Fibroblast of upper back skin (primary cell): Measurements from ENCODE around the gene TNFAIP1.

ENCODE experiments used
- DNase-seq: peaks from one replicate; pipeline ENCODE4 v3.0.0-alpha.2; 2013

Gene TNFAIP1

DNA sequence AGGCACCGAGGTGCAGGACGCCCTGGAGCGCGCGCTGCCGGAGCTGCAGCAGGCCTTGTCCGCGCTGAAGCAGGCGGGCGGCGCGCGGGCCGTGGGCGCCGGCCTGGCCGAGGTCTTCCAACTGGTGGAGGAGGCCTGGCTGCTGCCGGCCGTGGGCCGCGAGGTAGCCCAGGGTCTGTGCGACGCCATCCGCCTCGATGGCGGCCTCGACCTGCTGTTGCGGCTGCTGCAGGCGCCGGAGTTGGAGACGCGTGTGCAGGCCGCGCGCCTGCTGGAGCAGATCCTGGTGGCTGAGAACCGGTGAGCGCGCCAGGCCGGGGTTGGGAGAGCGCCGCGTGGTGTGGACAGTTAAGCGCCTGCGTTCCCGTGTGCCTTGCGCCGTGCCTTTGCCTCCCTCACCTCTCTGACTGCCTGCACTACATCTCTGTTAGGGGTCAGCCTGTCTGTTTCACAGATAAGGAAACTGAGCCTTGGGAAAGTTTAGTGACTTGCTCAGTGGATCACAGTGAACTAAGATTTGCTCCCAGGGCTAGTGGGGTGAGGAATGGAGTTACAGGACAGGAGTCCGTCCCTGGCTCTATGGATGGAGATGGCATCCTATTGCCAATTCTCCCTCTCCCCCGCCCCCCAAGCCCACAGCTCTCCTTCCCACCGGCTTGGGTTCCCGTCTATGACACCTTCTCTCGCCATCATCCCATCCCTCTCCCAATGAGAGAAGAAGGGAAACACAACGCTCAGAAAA lies 36.8 kb downstream of the TNFAIP1 start:
- peak; percentile 16 for DNase-seq

DNA sequence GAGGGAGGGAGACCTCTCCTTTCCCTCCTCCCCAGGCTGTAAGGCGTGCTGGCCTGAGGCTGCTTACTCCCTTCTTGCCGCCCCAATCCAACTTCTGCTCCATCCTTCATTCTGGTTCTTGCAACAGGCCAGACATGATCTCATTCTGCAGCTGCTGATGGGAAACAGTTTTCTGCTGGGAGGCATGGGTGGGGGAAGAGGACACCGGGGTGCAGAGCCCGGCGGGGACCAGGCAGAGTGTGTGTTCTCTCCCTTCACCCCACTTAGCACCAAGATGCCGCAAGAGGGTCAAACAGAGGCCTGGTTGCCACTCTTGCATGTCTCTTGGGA lies 37.3 kb downstream of the TNFAIP1 start:
- no peak for DNase-seq

DNA sequence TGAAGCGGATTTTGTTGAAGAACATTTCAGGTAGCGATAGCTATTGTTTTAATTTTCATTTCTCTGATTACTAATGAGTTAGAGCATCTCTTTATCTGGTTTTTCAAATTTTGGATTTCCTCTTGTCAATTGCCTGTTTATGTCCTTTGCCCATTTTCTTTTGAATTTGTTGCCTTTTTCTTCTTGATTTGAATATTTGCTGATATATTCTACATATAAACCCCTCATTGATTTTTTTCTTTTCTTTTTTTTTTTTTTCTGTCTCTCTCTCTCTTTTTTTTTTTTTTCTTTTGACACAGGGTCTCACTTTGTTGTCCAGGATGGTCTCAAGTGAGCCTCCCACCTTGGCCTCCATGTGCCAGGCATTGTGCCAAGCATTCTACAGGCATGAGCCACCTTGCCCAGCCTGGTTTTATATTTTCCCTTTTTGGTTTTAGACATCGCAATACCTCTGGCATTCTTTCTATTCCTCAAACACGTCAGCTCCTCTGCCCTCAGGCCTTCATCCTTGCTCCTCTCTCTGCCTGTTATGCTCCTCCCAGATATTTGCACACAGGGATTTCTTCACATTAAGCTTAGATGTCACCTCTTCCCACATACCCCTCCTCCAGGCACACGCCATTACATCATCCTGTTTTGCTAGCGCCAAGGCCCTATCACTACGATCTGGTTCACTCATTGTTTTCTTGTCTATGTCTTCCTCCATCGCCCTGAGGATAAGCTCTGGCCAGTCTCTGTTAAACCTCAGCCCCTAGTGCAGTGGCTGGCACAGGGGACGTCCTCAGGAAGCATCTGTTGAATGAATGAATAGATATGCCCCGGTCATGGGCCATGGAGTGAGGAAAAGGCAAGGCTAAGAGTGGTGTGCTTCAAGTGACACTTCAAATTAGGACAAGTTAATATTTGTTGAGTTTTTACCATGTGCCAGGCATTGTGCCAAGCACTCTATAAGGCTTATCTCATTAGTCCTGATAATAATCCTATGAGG lies 44.5 kb downstream of the TNFAIP1 start:
- peak; percentile 19 for DNase-seq

- DNase-seq, result no peak
These were observed 45.7 kb downstream of the TNFAIP1 start for GRCh38 chr17:28381141-28381825.

GRCh38 chr17:28384281-28385036 lies 48.9 kb downstream of the TNFAIP1 start:
- no peak for DNase-seq

- no peak for DNase-seq
These were observed 49.5 kb downstream of the TNFAIP1 start for GRCh38 chr17:28385037-28385400.

- DNase-seq, result no peak
These were observed 49.8 kb downstream of the TNFAIP1 start for GRCh38 chr17:28385406-28385805.

DNA sequence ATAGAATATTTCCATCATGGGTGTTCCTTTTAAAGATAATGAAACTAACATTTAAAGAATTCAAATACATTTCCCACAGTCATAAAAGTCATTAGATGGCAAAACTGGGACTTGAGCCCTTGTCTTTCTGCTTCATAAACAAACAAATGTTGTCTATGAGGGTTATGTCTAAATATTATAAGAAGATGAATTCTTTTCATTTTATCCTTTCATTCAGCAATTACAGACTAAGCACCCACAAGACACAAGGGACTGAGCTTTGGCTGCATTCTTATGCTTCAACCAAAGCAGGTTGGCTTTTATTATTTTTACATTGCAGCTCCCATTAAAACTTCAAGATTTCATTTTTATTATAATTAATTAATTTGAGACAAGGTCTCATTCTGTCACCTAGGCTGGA lies 50.8 kb downstream of the TNFAIP1 start:
- DNase-seq, result no peak

DNA sequence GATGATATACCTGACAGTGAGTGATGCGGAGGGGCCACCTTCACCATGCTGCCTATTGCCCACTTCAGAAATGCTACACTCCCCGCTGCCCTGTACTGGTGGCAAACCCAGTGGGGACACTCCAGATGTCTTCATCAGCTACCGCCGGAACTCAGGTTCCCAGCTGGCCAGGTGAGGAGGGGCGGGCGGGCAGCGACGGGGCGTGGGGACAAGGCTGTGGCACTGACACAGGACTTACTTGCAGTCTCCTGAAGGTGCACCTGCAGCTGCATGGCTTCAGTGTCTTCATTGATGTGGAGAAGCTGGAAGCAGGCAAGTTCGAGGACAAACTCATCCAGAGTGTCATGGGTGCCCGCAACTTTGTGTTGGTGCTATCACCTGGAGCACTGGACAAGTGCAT lies 52.5 kb downstream of the TNFAIP1 start:
- no peak for DNase-seq

GRCh38 chr17:28390141-28390540 lies 54.6 kb downstream of the TNFAIP1 start:
- no peak for DNase-seq

- no peak for DNase-seq
These were observed 55.0 kb downstream of the TNFAIP1 start for GRCh38 chr17:28390563-28390962.

- no peak for DNase-seq
These were observed 55.4 kb downstream of the TNFAIP1 start for GRCh38 chr17:28390984-28391383.

DNA sequence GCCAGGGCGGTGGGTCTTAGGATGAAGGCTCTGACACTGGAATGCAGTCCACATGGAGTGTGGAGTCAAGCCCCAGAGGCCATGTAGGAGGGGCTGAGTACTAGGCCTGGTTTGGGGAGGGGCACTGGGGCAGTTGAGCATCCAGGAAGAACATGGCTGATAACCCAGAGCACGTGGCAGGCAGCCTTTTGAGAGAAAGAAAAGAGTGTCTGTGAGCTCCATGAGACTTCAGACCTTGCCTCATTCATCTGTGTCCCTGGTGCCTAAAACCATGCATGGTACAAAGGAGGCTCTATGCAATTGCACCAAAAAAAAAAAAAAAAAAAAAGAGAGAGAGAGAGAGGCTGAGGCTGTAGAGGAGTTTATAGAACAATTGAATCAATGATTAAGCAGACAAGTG lies 55.8 kb downstream of the TNFAIP1 start:
- DNase-seq, result no peak

GRCh38 chr17:28392491-28392890 lies 56.9 kb downstream of the TNFAIP1 start:
- DNase-seq, result no peak

DNA sequence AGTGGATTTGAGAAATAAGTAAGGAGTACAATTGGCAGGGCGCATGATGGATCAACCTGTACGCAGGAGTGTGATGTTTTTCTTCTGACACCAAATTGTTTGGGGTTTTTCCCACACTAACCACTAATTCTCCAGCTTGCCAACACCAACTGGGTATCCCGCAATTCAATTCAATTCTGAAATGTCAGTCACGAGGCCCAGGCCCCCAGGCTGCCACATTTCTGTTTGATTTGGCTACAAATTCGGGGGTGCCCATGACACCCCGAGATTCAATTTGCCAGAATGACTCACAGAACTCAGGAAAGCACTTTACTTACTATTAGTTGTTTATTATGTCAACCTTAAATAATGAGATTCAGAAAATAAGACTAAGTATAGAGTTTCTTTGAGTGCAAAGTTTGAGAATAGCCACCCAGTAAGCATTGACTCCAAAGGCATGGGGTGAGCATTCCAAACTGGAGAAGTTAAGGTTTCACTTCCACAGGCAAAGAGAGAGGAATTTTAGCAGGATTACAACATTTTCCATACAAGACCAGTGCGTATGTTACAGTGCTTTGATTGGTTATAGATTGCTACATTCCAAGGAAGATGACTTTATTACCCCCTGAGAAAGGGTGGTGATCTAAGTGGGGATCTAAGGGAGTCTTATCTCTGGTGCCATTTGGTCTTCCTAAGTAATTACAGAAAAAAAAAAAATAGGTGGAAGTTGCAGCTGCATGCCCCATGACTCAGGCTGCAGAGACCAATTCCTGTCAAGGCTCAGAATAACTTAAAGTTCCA lies 59.0 kb downstream of the TNFAIP1 start:
- DNase-seq, result peak; percentile 32

GRCh38 chr17:28395426-28395825 lies 59.9 kb downstream of the TNFAIP1 start:
- DNase-seq, result no peak

DNA sequence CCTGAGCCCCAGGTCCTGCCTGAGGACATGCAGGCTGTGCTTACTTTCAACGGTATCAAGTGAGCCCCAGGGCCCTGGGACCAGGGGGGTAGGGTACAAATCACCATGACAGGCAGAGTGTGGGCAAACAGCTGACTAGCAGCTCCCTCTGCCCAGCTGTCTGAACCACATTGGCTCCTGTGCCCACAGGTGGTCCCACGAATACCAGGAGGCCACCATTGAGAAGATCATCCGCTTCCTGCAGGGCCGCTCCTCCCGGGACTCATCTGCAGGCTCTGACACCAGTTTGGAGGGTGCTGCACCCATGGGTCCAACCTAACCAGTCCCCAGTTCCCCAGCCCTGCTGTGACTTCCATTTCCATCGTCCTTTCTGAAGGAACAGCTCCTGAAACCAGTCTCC lies 60.4 kb downstream of the TNFAIP1 start:
- no peak for DNase-seq
